NCI-H1436 (cell line): ENCODE measurements around the gene PRIMA1.

Source experiments
- DNase-seq: peaks from one replicate; lab custom pipeline; 2025; lab: John Stamatoyannopoulos, UW

The PRIMA1 gene

GRCh38 chr14:93674343-93674742 is 113.9 kb downstream of the PRIMA1 start:
- no peak for DNase-seq

- DNase-seq = no peak
Observed at GRCh38 chr14:93669632-93670031, 118.7 kb downstream of the PRIMA1 start.
